ENCODE results near the gene SFXN2.
"Not testable (repeated sequence)": the region's sequence is repeated elsewhere in the genome, so short reads cannot be mapped to it uniquely, and the experiment has no call there.

Gene SFXN2

DNA sequence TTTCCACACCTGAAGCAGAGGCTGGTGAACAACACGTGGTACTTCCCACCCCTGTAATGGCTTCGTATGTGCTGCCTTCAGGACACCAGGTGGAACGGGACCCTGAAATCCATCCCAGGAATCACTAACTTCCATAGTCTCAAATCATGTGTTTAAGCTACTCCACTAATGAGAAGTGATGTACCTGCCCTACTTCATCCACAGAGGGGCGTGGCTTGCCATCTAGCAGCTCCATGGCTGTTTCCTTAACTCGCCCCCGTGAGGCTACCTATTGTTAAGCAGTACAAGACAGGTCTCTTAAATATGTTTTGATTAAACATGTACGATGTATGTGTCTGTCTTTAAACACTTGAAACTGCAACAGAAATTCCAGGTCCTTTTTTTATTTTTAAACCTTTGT is 32.0 kb upstream of the SFXN2 start:
- DNase-seq, result no peak

DNA sequence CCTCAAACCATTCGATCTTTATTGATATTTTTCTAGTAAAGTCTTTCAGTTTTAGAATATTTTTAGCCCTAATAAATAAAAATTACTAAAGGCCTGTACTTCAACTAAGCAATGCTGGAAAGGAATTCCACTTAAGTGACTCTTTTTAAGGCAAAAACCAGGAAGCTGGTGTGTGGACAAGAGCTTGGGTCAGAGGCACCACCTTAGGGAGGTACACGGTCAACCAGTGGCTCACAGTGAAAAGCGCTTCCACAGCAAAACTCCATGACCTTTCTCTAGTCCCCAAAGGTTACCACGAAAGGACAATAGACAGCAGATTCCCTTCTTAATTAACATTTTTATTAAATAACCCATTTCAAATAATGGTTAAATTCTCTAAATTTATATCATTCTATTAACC is 31.5 kb upstream of the SFXN2 start:
- no peak for DNase-seq

DNA sequence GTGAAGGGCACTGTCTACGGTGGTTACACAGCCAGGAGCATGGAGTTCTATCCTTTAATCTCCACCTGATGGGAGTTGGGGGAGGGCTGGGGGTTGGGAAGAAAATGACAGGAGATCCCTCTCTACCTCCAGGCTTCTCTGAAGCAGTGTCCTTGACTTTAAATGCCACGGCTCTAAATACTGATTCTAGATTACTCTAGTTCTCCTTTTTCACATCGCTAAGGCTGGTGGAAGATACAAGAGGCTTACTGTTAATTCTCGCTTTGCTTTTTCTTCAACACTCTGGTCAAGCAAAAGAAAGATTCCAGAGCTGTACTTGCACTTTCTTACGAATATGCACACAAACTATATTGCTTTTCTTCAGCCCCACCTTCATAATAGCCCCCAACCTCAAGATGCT is 30.7 kb upstream of the SFXN2 start:
- DNase-seq, result no peak

DNA sequence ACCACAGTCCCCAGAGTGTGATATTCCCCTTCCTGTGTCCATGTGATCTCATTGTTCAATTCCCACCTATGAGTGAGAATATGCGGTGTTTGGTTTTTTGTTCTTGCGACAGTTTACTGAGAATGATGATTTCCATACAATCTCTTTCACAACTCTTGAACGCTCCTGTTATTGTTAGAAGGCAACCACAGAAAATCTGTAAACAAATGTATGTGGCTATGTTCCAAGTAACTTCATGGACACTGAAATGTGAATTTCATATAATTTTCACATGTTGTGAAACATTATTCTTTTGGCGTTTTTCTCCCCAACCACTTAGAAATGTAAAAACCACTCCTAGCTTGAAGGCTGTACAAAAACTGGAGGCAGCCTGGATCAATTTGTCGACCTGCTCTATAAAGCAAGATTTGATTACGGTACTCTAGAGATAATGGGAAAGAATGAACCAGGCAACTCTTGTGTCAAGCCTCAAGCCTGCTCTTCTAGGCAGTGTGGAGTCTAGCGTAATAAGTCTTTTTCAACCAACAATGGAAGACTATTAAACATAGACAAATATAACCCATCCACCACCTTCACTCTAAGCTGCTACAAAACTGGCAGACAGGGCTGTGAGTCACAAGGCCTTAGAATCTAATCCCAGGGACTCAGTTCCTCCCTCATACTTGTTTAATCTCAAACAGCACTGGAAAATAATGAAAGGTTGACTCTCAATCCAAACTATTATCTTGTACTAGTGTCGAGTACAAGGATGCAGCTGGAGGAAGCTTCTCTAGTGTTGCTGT is 23.0 kb upstream of the SFXN2 start:
- DNase-seq, result peak; percentile 44

DNA sequence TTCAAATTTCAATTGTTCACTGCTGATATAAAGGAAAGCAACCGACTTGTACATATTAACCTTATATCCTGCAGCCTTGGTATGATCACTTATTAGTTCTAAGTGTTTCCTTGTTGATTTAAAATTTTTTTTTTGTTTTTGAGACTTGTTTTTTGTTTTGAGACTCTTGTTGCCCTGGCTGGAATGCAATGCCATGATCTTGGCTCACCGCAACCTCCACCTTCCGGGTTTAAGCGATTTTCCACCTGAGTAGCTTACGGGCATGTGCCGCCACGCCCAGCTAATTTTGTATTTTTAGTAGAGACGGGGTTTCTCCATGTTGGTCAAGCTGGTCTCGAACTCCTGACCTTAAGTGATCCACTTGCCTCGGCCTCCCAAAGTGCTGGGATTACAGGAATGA is 19.0 kb upstream of the SFXN2 start:
- not testable (repeated sequence) for DNase-seq

DNA sequence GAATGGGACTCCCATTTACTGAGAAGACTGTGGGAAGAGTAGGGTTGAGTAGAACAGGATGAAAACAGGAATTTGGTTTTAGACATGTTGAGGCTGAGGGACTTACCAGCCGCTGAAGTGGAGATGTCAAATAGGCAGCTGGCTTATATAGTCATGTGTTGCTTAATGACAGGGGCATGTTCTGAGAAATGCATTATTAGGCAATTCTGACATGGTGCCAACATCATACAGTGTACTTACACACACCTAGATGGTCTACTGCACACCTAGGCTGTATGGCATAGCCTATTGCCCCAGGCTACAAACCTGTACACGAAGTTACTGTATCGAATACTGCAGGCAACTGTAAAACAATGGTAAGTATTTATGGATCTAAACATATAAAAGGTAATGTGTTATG is 17.7 kb upstream of the SFXN2 start:
- DNase-seq, result no peak

DNA sequence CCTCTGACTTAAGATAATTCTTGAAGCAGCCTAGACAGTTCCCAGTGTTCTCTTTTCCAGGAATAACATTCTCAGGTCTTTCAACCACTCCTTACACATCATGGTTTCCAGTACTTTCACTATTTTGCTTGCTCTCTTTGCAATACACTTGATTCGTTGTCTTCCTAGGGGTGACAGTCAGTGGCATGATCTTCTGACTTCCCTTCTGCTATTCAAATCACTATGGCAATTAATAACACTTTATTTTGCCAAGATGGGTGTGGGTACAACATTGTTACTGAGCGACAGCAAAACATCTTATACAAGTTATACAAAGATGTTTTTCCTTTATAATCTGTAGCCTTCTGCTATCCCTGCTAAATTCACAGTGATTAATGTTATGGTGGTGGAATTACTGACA is 15.5 kb upstream of the SFXN2 start:
- DNase-seq, result no peak

DNA sequence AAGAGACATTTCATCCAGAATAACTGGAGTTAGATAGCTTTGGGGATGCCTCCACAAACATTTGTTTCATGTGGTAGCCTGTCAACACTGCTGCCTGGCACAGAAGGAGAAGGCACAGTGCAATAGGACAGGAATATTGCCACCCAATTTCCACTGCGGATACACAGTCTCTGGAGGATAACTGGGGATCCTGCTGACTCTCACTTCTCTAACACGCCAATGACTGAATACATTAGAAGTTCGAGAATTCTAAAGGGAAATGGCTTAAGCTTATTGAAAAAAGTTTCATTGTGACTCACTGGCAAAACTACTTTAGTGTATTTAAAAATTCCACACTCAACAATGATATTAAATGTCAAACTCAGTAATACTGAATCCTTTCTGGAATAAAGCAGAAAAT is 13.2 kb upstream of the SFXN2 start:
- no peak for DNase-seq

DNA sequence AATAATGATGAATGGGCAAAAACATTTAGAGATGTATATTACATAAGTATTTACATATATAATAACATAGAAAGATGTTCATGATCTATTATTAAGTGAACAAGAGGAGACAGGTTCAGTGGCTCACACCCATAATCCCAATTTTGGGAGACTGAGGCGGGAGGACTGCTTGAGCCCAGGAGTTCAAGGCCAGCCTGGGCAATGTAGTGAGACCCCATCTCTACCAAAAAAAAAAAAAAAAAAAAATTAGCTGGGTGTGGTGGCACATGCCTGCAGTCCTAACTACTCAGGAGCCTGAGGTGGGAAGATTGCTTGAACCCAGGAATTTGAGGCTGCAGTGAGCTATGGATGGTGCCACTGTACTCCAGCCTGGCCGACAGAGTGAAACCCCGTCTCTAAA is 12.6 kb upstream of the SFXN2 start:
- DNase-seq, result no peak

DNA sequence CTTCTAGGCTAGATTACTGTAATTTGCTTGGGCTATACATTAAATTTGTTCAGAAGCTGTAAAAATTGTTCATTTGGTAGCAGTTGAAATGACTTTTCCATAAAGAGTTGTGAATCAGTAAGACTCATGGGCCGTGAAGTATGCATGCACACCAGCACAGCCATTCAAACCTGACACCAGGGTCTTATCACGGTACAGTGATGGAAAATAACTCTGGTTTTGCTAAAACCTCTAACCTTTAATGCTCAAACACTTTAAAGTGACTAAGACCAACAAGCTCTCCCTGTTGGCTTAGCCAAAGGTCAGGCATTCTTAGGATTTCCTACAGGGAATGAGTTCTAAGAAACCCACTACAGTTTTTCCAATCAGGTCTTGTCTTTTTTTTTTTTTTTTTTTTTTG is 11.7 kb upstream of the SFXN2 start:
- DNase-seq, result no peak

DNA sequence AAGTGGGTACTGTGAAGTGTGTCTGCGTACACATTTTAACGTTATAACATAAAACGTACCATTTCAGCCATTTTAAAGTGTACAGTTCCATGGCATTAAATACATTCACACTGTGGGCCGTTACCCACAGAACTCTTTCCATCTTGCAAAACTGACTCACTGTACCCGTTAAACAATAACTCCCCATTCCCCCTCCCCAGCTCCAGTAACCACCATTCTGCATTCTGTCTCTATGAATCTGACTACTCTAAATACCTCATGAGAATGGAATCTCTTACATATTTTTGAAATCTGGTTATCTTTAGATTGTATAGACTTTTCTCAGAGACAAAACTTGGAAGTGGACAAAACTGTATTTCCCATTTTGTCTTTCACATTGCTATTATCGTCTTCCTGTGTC is 9.5 kb upstream of the SFXN2 start:
- no peak for DNase-seq

DNA sequence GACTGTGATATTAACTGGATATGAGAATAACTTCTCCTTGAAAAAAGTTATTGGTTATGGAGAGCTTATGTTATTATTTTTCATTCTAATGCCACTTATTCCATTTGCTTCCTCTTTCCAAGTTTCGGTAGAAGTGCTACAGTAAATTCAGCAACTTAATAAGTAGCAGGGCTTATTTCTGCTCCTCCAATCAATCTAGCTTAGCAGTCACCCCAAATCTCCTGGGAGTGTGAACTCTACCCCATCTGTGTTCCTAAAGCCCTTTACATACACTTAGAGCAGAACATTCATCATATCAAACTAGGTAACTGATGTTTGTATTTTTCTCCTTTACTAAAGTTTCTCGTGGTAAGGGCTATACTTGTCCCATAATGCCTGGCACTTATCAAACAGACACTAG is 8.9 kb upstream of the SFXN2 start:
- DNase-seq, result no peak

DNA sequence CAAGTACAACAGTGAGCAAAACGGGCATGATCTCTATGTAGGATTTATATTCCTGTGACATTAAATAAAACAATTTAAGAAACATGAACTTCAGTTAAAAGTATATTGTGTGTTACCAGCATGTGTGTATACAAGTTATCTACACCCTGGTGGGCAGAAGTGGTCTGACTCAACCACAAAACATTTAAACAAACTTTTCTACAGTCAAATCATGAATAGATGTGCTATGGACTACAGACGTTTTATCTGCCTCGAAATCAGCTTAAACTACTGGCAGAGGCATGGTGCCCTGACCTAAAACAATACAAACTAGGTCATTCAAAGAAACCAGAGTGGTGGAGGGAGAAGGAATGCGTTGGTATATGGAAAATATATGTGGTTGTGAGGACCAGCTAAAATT is 3.8 kb upstream of the SFXN2 start:
- no peak for DNase-seq

DNA sequence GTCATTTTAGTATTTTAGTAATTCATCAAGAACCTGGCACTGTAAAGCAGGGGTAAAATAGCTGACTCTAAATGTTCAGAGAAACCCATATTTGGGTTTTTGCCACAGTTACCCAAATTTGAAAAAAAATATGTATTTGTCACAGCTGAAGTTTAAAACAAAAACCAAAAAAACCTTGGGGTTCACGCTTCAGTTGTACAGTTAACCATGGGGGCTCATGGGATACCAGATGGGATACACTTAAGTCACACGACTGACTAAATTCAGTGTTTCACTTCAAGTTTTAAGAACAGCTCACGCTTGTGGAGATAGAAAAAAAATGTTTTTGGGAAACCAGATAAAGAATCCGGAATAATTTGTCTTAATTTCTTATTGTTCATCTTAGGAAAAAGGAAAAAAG is 2.3 kb upstream of the SFXN2 start:
- no peak for DNase-seq

DNA sequence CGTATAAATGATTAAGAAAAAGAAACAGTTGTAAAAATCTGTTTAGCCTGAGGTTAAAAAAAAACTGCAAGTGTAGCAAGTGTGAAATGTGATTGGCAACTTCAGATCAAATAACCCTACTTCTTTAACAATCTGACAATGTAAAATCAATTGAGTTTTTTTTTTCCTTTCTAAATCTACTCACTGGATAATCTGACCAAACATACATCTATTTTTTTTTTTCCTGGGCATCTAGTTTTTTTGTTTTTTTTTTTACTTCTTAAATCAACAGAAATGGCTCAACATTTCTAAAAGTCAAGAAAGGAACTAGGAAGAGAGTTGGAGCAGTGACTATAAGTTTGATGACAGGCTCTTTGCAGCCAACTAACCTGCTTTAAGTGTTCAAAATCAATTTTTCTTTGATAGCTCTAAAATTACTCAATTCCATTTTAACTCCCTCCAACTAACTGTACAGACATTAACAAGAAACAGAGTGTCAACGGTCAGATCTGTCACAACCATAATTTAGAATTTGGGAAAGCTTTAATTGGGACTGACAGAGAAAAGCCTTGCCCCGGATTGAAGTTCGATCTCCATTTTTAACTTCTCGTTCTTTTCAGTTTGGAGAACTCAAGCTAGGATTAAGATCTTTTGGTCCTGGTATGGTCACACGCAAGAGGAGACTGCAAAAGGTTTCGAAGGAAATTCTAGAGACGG is 1.4 kb upstream of the SFXN2 start:
- DNase-seq, result no peak

DNA sequence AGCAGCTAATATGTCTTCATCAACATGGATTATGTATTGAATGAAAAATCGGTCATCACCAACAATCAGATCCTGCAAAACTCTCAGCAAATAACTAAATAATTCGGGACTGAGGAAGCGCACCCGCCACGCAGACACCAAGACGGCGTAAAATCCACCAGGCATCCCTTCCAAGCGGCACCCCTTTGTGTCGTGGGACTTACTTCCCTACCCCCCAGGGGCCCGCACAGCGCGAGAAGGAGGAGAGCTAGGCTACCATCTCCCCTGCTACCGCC is 960 bp upstream of the SFXN2 start:
- DNase-seq, result no peak

DNA sequence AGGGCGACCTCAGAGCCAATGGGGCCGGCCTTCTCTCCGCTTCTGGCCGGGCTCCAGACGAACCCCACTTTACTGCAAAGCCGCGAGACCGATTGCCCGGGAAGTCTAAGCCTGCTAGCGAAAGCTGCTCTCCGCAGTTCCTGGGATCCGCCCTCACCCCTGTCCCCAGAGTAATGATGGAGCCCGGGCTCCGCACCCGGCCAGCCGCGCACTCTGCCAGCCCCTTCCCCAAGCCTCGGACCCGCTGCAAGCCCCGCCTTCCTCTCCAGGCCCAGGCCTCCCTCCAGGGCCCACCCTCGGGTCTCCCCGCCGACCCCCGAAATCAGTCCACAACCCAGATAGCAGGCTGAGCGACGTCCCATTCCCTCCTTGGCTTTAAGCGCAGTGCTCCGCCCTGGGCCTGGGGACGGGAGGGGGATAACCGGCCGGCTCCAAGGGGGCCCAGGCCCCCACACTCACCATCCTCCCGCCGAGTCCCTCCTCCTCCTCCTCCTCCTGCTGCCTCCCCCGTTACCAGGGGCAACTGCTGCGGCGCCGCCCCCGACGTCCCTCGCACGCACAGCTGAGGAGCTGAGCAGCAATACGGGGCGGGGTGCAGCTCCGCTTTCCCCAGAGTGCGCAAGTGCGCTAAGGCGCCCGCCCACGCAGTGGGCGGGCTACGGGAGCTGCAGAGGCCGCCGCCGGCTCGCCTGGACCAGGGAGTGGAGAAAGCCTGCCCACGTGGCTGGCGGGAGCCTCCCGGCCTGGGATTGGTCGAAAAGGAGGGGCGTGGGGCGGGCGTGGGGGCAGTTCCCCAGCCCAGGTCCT is 419 bp upstream of the SFXN2 start, which contains the start of gene ARL3:
ARL3 (minus strand) TSS at position 584 of the 807 bp plus-strand sequence; CDS start at position 462, 122 bp downstream.
- DNase-seq, result peak; percentile 96

DNA sequence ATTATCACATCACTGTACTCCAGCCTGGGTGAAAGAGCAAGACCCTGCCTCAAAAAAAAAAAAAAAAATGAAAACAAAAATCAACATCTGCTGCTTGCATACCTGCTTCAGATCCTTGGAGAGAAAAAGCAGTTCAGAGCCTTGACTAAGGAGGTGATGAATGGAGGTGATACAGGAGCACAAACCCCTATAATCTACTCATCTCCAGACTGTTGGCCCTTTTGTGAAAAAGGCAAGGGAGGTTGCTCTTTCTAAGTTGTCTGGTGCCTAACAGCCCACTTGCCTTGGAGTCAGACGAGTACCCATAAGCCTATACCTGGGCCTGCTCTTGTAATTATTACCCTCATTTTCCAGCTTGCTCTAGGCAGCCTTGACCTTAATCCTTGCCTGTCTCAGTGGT is 1.4 kb downstream of the SFXN2 start:
- no peak for DNase-seq

DNA sequence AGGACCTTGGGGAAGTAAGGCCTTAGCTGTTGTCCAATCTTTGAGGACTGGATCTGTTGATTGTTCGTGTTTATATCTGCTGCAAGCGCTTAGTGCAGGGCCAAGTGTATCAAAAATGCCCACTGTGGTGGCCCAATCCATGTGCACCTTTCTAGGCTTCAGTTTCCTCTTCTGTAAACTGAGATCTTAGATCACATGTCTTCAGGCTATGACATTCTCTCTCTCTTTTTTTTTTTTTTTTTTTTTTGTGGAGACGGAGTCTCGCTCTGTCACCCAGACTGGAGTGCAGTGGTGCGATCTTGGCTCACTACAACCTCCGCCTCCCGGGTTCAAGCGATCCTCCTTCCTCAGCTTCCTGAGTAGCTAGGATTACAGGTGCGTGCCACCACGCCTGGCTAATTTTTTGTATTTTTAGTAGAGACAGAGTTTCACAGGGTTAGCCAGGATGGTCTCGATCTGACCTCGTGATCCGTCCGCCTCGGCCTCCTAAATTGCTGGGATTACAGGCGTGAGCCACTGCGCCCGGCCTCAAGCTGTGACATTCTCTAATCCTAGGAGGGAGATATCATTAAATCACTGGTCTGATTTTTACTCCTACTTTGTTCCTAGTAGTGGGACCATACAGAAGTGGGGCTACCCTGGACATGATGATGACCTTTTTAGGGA is 2.6 kb downstream of the SFXN2 start:
- DNase-seq, result not testable (repeated sequence)

DNA sequence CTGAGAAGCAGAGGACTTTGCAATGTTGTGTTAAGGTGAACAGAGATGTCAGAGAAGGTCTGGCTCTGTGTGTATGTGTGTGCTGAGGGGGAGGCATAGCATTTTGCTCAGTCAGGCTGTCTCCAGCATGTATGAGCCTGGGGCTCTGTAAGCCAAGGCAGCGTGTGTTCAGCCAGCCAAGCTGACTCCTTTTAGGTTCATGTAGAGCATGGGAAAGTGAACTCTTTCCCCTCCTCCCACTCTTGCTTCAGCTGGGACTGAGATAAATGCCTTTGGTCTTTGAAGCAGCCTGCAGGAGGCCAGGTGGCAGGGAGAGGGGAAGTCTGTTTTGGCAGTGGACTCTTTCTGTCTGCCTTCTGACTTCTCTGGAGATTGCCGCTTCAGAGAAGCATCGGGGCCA is 3.8 kb downstream of the SFXN2 start:
- no peak for DNase-seq

DNA sequence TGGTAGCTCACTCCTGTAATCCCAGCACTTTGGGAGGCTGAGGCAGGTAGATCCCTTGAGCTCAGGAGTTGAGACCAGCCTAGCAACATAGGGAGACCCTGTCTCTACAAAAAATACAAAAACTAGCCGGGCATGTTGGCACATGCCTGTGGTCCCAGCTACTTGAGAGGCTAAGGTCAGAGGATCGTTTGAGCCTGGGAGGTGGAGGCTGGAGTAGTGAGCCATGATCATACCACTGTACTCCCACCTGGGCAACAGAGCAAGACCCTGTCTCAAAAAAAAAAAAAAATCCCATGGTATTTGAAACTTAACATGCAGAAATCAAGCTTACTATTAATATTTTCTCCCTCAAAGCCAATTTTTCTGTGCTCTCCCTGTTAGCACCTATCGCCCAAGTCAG is 5.9 kb downstream of the SFXN2 start:
- DNase-seq, result no peak

DNA sequence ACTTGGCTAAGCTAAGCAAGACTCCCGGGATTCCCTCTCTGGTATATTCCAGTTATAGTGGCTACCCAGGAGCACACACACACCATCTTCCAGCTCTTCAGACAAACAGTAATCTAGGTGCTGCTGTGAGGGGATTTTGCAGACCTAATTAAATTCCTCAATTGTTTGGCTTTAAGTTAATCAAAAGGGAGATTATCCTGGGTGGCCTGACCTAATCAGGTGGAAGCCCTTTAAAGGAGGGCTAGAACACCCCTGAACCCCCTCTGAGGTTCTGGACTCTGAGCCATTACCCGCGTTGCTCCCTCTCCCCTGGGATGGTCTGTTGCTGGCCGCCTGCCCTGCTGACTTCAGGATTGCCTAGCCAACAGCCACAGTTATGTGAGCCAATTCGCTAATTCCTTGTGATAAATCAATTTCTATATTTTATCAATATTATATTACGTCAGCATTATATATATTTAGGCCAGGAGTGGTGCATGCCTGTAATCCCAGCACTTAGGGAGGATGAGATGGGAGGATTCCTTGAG is 6.4 kb downstream of the SFXN2 start:
- no peak for DNase-seq

DNA sequence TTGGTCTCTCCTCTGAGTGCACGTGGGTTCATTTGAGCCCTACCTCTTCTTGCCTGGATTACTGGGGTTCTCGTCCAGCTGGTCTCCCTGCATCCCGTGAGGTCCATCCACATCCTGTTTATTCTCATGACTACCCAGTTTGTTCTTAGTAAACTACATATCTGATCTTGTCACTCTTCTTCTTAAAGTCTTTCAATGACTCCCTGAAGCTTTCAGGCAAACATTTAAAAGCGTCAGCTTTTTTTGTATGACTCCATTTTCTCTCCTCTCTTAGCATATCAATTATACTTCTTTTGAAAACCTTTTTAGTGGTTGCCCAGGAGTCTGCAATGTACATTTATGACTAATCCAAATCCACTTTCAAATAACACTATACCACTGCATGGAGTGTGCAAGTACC is 7.5 kb downstream of the SFXN2 start:
- DNase-seq, result no peak

Measured in NCI-H1436 (cell line).